ENCODE data around the gene SH3BP5. TPM values are rescaled to one million over a fixed set of nuclear protein-coding genes. Genes with fewer than 3 reads are reported as not detected.

SH3BP5 gene
- total RNA-seq, 1 donor from 2014 or later: 110 TPM

DNA sequence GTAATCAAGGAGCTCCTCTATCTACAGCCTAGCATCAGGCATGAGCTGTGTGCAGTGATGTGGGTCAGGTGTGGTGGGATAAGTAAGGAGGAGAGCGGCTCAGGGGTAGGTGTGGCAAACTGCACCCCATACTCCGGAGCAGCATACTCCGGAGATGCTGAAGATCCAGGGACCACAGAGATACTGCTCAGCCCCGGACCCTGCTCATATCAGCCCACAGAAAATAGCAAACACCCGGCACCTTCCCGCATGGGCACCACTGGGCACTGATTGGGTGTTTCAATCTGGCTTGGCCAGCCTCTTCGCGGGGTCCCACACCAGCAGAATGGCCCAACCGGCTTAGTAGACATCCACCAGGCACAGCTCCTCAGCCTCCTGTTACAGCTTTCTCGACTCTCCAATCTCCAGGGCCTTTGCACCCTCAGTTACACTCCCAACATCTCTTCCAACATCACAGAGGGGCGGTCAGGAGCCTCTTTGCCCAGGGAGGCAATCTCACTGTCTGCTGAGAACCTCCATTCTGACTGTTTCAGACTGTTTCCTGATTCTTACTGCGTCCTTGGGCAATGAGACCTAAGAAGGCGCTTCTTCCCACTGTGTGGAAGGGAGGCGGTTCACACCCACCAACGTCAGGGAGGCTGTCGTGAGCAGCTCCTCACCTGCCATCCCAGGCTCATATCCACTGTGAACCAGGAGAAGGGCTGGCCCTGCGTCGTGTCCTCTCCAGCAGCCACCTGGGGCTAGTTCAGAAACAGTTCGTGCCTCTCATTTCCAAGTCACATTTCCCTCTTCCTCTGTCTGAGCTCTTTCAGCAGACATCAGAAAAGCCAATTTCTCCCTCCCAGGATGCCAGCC, 66.5 kb downstream of the SH3BP5 start:
- ATAC-seq (no peak), DNase-seq (no peak)
- Histone ChIP-seq H3K4me3 (no peak overlapping the region), H3K36me3 (peaks cover 20% of the 10 kb centered on the region), H3K9me3 (no peaks in the 10 kb centered on the region), H3K27ac (no peak overlapping the region), H3K27me3 (no peaks in the 10 kb centered on the region), H3K4me1 (peaks cover 39% of the 10 kb centered on the region)
- intact Hi-C loops (cut with DNase I): loop anchor here (5.0 to 10.0 kb wide), 2 partner anchors 66 to 119 kb away; partner anchors contain the start of gene SH3BP5
- TF ChIP-seq, protein P1, sequence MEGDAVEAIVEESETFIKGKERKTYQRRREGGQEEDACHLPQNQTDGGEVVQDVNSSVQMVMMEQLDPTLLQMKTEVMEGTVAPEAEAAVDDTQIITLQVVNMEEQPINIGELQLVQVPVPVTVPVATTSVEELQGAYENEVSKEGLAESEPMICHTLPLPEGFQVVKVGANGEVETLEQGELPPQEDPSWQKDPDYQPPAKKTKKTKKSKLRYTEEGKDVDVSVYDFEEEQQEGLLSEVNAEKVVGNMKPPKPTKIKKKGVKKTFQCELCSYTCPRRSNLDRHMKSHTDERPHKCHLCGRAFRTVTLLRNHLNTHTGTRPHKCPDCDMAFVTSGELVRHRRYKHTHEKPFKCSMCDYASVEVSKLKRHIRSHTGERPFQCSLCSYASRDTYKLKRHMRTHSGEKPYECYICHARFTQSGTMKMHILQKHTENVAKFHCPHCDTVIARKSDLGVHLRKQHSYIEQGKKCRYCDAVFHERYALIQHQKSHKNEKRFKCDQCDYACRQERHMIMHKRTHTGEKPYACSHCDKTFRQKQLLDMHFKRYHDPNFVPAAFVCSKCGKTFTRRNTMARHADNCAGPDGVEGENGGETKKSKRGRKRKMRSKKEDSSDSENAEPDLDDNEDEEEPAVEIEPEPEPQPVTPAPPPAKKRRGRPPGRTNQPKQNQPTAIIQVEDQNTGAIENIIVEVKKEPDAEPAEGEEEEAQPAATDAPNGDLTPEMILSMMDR (IDR thresholded peaks at IDR 0.05): no peak

DNA sequence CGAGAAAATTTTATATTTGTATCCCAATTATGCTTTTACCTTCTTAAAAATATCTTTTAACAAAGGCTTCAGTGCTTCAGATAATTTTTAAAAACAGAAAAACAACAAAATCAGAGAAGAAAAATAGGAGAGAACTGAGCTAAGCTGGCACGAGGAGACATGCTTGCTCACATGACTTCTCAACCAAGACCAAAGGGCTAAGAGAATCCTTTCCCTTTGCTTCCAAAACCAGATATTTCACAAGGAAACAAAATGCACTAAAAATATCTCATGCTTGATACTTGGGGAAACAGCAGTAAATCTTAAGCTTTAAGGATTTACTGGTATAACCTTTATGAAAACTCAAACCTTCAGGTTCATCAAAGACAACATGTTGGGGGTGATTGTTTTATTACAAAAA, 67.9 kb downstream of the SH3BP5 start:
- Histone ChIP-seq H3K36me3 (peaks cover 34% of the 10 kb centered on the region), H3K27me3 (no peaks in the 10 kb centered on the region), H3K4me1 (peaks cover 25% of the 10 kb centered on the region), H3K27ac (no peak overlapping the region), H3K9me3 (no peaks in the 10 kb centered on the region), H3K4me3 (no peak overlapping the region)
- DNase-seq (no peak), ATAC-seq (no peak)
- intact Hi-C loops (cut with DNase I): loop anchor here (10.0 kb wide), 1 partner anchor 120 kb away; no protein-coding TSS in a partner anchor
- TF ChIP-seq, protein P1 (IDR thresholded peaks at IDR 0.05): no peak

DNA sequence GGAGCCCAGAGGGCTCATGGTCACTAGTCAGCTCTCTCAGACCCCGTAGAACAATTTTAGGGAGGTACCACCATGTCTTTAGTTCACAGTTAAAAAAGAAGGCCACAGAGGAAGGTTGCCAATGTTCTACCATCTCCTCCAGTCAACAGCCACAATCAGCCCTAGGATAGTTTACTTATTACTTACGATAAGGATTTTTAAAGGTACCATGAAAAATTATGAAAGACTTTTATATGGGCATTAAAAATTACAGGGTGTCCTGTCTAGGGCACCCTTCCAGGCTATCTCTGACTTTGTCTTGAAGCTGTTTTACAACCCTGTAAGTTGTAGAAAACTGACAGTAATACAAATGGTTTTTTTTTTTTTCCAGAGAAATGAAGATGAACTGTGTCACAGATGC, 68.5 kb downstream of the SH3BP5 start:
- no peak overlapping the region for H3K27ac ChIP-seq
- no peaks in the 10 kb centered on the region for H3K9me3 ChIP-seq
- intact Hi-C loops (cut with DNase I): loop anchor here (10.0 kb wide), 1 partner anchor 121 kb away; no protein-coding TSS in a partner anchor
- H3K36me3 ChIP-seq: peaks cover 38% of the 10 kb centered on the region
- peaks cover 21% of the 10 kb centered on the region for H3K4me1 ChIP-seq
- TF ChIP-seq, protein P1 (IDR thresholded peaks at IDR 0.05): no peak
- no peak for ATAC-seq
- no peak overlapping the region for H3K4me3 ChIP-seq
- no peaks in the 10 kb centered on the region for H3K27me3 ChIP-seq
- no peak for DNase-seq

DNA sequence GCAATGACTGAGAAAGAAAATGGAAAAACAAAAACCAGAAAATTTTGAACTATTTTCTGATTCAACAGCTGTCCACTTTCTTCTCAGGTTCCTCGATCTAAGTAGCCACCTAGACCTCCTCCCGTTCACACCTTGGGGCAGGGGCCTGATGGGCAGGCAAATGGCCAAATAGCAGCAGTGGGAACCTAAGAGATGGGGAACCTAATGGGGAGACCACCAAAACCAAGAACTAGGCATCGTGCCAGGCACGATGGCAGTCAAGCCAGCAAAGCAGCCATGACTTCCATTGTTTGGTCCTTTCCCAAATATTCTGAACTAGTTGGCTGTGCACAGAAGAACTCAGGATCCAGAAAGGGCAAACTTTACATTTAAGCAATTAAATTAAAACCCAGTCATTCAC, 69.3 kb downstream of the SH3BP5 start:
- TF ChIP-seq, protein P1 (IDR thresholded peaks at IDR 0.05): no peak
- peaks cover 42% of the 10 kb centered on the region for H3K36me3 ChIP-seq
- H3K9me3 ChIP-seq: no peaks in the 10 kb centered on the region
- no peak overlapping the region for H3K27ac ChIP-seq
- H3K27me3 ChIP-seq: no peaks in the 10 kb centered on the region
- ATAC-seq: no peak
- intact Hi-C loops (cut with DNase I): loop anchor here (10.0 kb wide), 1 partner anchor 122 kb away; no protein-coding TSS in a partner anchor
- peaks cover 12% of the 10 kb centered on the region for H3K4me1 ChIP-seq
- no peak for DNase-seq
- H3K4me3 ChIP-seq: no peak overlapping the region

DNA sequence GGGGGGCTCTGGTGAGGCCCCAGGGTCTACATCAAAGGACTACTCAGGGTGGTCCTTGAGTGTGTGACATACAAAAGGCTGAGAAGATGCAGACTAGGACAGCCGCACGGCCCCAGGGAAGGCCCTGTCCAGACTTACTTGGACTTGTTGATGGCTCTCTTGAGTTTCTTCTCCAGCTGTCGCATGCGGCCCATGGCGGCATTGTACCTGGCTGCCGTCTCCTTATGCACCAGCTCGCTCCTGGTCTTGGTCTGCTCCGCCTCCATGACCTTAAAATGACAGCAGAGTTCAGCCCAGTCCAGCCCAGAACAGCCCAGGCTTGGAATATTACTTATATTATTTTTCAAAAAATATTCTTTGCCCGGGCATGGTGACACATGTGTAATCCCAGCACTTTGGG, 70.4 kb downstream of the SH3BP5 start:
- Histone ChIP-seq H3K4me1 (peaks cover 11% of the 10 kb centered on the region), H3K27me3 (no peaks in the 10 kb centered on the region), H3K36me3 (peaks cover 50% of the 10 kb centered on the region), H3K27ac (no peak overlapping the region), H3K4me3 (no peak overlapping the region), H3K9me3 (no peaks in the 10 kb centered on the region)
- TF ChIP-seq, protein P1 (IDR thresholded peaks at IDR 0.05): no peak
- intact Hi-C loops (cut with DNase I): loop anchor here (10.0 kb wide), 1 partner anchor 123 kb away; no protein-coding TSS in a partner anchor
- peak; percentile 37 for DNase-seq
- ATAC-seq: no peak

Measured in upper lobe of right lung (tissue), 1 donor.